ENCODE data around the gene ASIC2. TPM values are rescaled to one million over a fixed set of nuclear protein-coding genes. Genes with fewer than 3 reads are reported as not detected.

ASIC2 gene
- total RNA-seq, 1 experiment from 2014 or later = not detected

DNA sequence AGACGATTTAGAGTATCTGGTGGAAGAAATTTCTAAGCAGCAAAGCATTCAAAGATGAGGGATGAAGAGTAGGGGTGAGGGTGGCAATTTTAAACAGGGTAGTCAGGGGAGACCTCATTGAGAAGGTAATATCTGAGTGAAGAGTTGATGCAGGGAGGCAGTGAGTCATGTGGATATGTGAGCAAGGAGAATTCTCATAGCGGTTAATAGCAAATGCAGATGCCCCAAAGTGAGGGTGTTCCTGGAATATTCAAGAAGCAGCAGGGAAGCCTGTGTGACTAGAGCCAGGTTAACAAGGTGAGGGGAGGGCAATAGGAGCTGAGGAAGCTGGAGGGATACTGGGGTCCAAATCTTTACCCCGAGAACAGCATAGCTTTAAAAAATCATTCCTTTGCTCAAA, 187.2 kb downstream of the ASIC2 start:
- Histone ChIP-seq H3K4me3 (no peak overlapping the region), H3K27me3 (no peaks in the 10 kb centered on the region; the same call in 1 of the 2 replicates), H3K36me3 (no peaks in the 10 kb centered on the region), H3K9me3 (no peaks in the 10 kb centered on the region)
- DNase-seq = no peak

- no peaks in the 10 kb centered on the region for H3K9me3 ChIP-seq
- no peak overlapping the region for H3K4me3 ChIP-seq
- DNase-seq = no peak
- H3K36me3 ChIP-seq = no peaks in the 10 kb centered on the region
- H3K27me3 ChIP-seq = peaks cover 4% of the 10 kb centered on the region; the same call in 1 of the 2 replicates
Observed at GRCh38 chr17:33099906-33100305, 193.2 kb downstream of the ASIC2 start.

DNA sequence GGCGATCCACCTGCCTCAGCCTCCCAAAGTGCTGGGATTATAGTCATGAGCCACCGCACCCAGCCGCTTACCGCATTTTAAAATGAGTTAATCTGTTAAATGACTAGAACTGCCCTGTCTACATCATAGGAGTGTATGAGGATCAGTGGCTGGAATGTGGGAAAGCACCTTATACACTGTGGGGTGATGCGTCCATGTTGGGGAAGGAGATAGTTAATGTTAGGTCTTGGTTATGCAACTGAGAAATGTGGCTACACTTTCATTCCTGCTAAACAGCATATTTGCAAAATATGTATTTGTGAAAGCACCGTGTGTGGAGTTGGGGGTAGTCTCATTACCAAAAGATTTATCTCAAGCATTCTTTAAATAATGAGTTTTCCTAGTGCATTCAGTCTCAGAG, 193.8 kb downstream of the ASIC2 start:
- no peak overlapping the region for H3K4me3 ChIP-seq
- no peak for DNase-seq
- H3K27me3 ChIP-seq = peaks cover 4% of the 10 kb centered on the region; the same call in 1 of the 2 replicates
- H3K36me3 ChIP-seq = no peaks in the 10 kb centered on the region
- H3K9me3 ChIP-seq = no peaks in the 10 kb centered on the region

DNA sequence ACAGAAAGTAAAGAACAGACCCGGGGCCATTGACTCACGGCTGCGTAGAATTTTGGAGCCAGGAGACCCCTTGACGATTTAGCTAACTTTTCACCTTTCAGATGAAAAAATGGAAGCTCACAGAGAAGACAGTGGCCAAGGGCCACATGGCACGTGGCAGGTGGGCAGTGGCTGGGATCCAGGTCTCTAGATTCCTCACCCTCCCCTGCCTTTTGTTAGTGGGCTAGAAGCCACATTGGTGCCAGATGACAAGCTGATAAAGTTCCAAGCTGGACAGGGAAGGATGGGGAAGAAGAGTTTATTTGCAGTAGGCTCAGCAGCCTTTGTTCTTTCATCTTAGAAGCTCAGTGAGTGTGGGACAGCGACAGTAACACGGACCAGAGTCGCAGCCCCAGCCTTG, 195.7 kb downstream of the ASIC2 start:
- no peak for DNase-seq
- no peaks in the 10 kb centered on the region for H3K9me3 ChIP-seq
- H3K4me3 ChIP-seq = no peak overlapping the region
- H3K27me3 ChIP-seq = peaks cover 4% of the 10 kb centered on the region
- no peaks in the 10 kb centered on the region for H3K36me3 ChIP-seq

DNA sequence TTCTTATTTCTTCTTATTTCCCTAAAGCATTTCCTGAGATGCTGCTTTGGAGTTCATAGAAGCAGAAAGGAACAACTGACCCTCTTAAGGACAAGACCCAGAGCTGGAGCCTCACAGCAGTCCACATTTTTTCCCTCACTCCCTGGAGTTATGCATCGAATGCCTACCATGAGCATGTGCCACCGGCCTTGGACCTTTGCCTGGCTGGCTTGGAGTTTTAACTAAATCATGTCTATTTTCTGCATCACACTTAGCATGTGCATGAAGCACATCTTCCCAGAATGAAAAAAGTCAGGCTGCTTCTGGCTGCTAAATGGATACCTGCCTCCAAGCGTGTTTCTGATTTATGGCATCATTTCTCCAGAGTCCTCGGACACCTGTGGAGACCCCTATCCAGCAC, 196.9 kb downstream of the ASIC2 start:
- Histone ChIP-seq H3K36me3 (no peaks in the 10 kb centered on the region), H3K27me3 (peaks cover 4% of the 10 kb centered on the region), H3K4me3 (no peak overlapping the region), H3K9me3 (no peaks in the 10 kb centered on the region)
- DNase-seq = no peak

DNA sequence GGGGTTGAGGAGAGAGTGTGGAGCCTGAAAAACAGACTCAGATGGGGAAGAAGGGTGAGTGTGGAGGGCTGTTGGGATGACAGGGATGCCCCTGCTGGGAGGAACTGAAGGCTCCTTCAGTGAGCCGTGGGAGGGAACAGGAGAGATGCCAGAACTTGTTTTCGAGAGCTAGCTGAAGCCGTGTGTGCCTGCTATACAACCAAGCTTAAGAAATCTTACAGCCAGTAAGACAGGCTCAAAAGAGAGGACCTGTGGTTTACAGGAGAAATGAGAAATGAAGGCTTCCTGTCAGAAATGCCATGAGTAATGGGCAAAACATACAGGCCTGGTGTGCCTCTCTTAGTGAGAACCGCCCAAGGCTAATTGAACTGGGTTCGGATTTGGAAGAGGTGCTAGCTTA, 201.8 kb downstream of the ASIC2 start:
- no peaks in the 10 kb centered on the region; the same call in 1 of the 2 replicates for H3K27me3 ChIP-seq
- no peak overlapping the region for H3K4me3 ChIP-seq
- no peak for DNase-seq
- H3K36me3 ChIP-seq = no peaks in the 10 kb centered on the region
- no peaks in the 10 kb centered on the region for H3K9me3 ChIP-seq

DNA sequence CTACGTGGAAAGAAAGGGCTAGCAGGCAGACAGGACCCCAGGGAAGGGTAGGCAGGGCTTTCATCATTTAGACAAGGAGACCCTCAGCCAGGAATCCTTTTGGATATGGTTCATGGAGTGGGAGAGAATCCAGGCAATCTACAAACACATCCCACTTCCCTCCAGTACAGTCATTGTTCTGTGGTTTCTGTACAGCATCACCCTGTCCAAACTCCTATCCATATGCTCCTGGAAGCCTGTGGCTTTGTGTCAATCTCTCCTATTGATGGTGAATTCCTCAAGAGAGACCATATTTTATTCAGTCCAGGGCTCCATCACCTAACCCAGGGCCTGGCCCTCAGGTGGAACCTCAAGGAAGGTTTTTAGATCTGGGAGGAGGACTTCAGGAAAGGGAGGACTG, 202.3 kb downstream of the ASIC2 start:
- DNase-seq = no peak
- Histone ChIP-seq H3K4me3 (no peak overlapping the region), H3K36me3 (no peaks in the 10 kb centered on the region), H3K9me3 (no peaks in the 10 kb centered on the region), H3K27me3 (no peaks in the 10 kb centered on the region; the same call in 1 of the 2 replicates)

DNA sequence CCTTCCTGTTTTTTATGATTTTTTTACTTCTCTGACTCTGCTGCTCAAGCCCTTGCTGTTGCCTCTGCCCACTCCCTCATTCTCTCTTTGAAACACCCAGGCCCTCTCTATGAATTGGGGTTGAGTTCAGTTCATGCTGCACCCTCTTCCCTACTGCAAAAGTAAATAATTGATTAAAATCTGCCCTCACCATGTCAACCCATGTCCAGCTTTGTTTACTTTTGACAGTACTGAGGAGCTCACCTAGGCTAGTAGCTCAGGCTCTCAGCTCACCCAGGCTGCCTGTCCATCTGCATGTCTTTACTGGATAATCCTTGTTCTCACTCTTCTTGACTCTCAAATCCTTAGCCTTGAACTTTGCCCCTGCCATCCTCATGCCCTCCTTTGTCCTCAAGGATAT, 206.2 kb downstream of the ASIC2 start:
- no peaks in the 10 kb centered on the region for H3K9me3 ChIP-seq
- no peak overlapping the region for H3K4me3 ChIP-seq
- no peak for DNase-seq
- no peaks in the 10 kb centered on the region; the same call in 1 of the 2 replicates for H3K27me3 ChIP-seq
- no peaks in the 10 kb centered on the region for H3K36me3 ChIP-seq

- DNase-seq = no peak
- Histone ChIP-seq H3K36me3 (no peaks in the 10 kb centered on the region), H3K4me3 (no peak overlapping the region), H3K9me3 (no peaks in the 10 kb centered on the region), H3K27me3 (no peaks in the 10 kb centered on the region; the same call in 1 of the 2 replicates)
Observed at GRCh38 chr17:33086041-33086440, 207.1 kb downstream of the ASIC2 start.

DNA sequence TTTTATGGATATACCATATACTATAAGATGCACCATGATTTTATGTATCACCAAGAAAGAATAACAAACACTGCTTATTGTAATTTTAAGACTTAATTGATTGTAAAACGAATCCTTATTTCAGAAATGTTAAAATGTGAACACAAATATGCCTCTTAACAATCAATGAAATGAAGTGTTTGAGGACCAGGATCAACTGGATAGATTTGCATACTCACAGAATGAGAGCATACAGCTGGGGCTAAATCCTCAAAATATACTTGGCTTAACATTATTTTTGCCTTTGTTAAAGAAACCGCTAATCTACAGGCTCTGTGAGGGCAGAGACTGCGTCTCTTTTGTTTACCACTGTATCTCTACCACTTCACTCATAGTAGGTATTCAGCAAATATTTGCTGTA, 207.8 kb downstream of the ASIC2 start:
- Histone ChIP-seq H3K9me3 (no peaks in the 10 kb centered on the region), H3K36me3 (no peaks in the 10 kb centered on the region), H3K4me3 (no peak overlapping the region), H3K27me3 (no peaks in the 10 kb centered on the region; the same call in 1 of the 2 replicates)
- no peak for DNase-seq

GRCh38 chr17:33084755-33085154, 208.3 kb downstream of the ASIC2 start:
- no peak for DNase-seq
- H3K4me3 ChIP-seq = no peak overlapping the region
- H3K9me3 ChIP-seq = no peaks in the 10 kb centered on the region
- no peaks in the 10 kb centered on the region for H3K36me3 ChIP-seq
- H3K27me3 ChIP-seq = no peaks in the 10 kb centered on the region; the same call in 1 of the 2 replicates

- no peak for DNase-seq
- no peaks in the 10 kb centered on the region for H3K36me3 ChIP-seq
- H3K4me3 ChIP-seq = no peak overlapping the region
- H3K9me3 ChIP-seq = no peaks in the 10 kb centered on the region
- no peaks in the 10 kb centered on the region; the same call in 1 of the 2 replicates for H3K27me3 ChIP-seq
Observed at GRCh38 chr17:33082529-33083173, 210.4 kb downstream of the ASIC2 start.

DNA sequence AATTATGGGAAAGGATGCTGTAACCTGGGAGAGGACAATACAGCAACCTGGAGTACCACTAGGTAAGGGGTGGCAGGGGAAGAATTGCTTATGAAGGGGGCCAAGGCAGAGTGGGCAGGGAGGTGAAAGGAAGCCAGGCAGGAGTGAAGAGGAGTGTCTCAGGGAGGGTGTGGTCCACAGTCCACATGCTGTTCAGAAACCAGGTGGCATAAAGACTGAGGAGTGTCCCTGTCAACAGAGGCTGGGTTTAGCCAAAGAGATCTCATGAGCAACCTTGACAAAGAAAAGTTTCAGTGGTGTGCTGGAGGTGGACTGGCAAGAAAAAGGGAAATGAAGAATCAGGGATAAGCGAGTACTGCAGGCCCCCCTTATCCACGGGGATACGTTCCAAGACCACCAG, 213.0 kb downstream of the ASIC2 start:
- no peak for DNase-seq

DNA sequence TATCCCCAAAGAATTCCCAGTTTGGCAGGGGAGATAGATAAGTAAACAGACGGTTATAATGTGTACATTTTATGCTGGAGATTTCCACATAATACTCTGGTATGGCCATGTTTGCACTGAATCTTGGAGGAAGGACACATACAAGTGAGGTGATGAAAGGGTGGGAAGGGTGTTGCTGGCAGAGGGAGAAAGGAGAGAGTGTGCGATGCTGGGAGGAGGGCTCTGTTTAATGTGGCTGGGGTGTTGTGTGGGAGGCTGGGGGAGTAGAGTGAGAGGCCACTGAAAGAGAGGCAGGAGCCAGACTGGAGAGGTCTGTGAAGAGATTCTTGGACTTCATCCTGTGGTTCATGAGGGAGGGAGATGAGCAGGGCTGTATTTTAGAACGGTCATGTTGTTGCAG, 213.9 kb downstream of the ASIC2 start:
- Histone ChIP-seq H3K27me3 (no peaks in the 10 kb centered on the region), H3K9me3 (no peaks in the 10 kb centered on the region), H3K36me3 (no peaks in the 10 kb centered on the region), H3K4me3 (no peak overlapping the region)
- DNase-seq = no peak

More for the DNA sequence above, 213.0 kb downstream of the ASIC2 start:
- Histone ChIP-seq H3K27me3 (no peaks in the 10 kb centered on the region), H3K4me3 (no peak overlapping the region), H3K9me3 (no peaks in the 10 kb centered on the region), H3K36me3 (no peaks in the 10 kb centered on the region)

- Histone ChIP-seq H3K9me3 (no peaks in the 10 kb centered on the region), H3K27me3 (no peaks in the 10 kb centered on the region), H3K4me3 (no peak overlapping the region), H3K36me3 (no peaks in the 10 kb centered on the region)
- no peak for DNase-seq
Observed at GRCh38 chr17:33076979-33077378, 216.1 kb downstream of the ASIC2 start.

DNA sequence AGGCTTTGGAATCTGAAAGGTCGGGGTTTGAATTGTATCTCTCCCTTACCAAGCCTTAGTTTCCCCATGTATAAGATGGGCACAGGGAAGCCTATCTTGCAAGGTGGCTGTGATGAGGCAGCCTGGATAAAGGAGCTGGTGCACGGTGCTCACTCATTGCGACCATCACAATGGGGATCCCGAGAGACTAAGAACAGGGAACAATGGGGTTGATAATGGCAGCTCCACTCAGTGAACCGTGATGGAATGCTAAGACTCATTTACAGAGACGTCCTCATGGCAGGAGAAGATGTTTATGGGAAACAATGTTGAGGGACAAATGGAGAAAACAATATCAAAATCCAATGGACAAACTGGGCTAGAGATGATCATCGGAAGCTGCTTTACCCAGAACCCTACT, 219.7 kb downstream of the ASIC2 start:
- Histone ChIP-seq H3K27me3 (no peaks in the 10 kb centered on the region; the same call in 1 of the 2 replicates), H3K9me3 (no peaks in the 10 kb centered on the region; the same call in 1 of the 2 replicates), H3K36me3 (no peaks in the 10 kb centered on the region), H3K4me3 (no peak overlapping the region)
- DNase-seq = no peak

DNA sequence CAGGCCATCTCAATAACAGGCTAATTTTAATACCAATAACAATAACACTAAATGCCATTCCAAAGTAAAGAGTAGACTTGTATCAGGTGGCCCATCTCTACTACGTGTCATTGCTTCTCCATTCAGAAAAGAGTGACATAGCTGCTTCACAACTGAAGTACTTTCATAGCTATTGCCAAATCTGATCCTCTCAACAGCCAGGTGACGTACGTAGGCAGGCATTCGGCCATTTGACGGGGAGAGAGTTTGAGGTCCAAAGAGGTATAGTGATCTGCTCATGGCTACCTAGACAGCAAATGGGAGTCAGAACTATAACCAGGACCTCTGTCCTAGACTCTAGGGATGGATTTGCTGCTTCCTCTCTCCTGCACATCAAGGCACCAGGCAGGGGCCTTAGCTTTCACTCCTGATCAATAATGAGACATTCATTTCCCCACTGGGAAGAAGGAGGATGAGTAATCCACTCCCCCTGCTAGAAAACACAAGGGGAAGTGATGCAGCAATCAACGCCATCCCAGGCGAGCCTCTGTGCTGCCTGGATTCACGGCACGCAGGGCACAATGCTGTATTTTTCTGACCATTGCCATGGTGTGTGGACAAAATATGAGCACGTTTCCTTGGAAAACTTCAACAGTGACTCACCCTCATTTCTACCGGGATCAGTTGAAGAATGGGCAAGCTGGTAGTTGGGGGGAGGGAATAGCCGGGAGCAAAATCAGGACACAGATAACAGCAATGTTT, 220.5 kb downstream of the ASIC2 start:
- no peak for DNase-seq
- no peaks in the 10 kb centered on the region for H3K36me3 ChIP-seq
- H3K27me3 ChIP-seq = no peaks in the 10 kb centered on the region; the same call in 1 of the 2 replicates
- no peak overlapping the region for H3K4me3 ChIP-seq
- no peaks in the 10 kb centered on the region; the same call in 1 of the 2 replicates for H3K9me3 ChIP-seq

- no peaks in the 10 kb centered on the region; the same call in 1 of the 2 replicates for H3K9me3 ChIP-seq
- H3K36me3 ChIP-seq = no peaks in the 10 kb centered on the region
- H3K4me3 ChIP-seq = no peak overlapping the region
- no peaks in the 10 kb centered on the region; the same call in 1 of the 2 replicates for H3K27me3 ChIP-seq
- DNase-seq = no peak
Observed at GRCh38 chr17:33071656-33072055, 221.4 kb downstream of the ASIC2 start.
